ENCODE measurements around the gene RYR3.
A peak's percentile ranks its signal among the peaks of the same experiment; 100 is the strongest.

Gene RYR3

DNA sequence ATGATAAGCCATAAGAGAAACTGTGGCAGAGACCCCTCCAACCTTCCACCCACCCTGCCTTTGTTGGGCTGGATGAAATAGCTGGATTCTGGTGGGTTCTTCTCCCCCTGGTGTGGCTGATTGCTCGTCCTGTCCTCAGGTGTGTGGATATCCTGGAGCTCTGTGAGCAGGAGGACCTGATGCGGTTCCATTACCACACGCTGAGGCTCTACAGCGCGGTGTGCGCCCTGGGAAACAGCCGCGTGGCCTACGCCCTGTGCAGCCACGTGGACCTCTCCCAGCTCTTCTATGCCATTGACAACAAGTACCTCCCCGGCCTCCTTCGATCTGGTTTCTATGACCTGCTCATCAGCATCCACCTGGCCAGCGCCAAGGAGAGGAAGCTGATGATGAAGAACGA, 351.2 kb downstream of the RYR3 start:
- no peak for DNase-seq

- no peak for DNase-seq
Measured at GRCh38 chr15:33664947-33665346, 354.2 kb downstream of the RYR3 start.

GRCh38 chr15:33670567-33670966, 359.8 kb downstream of the RYR3 start:
- no peak for DNase-seq

DNA sequence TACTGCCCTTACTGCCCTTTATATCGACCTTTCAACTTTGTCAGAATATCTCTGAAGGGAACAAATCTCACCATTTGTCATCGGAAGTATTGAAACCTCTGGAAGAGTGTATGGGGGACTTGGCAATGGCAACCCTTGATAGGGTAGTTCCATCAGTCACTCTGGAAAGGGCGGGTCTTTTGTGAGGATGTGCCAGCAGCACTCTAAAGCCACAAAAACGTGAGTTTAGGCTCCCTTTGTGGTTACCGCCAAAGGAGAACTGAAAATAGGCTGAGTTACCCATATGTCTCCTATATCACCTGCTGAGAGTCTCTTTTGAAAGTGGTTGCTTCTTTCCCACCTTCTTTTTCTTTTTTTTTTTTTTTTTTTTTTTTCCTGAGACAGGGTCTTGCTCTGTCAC, 360.7 kb downstream of the RYR3 start:
- no peak for DNase-seq

DNA sequence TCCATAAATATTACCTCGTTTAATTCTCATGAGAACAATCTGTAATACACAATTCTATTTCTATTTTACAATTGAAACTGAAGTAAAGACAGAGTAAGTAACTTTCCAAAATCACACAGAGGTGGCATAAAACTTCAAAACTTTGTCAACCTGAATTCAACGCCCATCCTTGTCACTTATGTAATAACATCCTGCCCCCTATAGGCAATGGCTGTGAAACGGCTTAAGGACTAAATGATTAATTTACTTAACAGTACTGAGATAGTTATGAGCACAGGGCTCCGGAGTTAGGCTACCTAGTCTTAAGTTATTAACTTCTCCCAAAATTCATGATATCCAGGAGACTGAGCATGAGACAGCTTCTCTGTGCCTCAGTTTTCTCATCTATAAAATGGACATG, 364.5 kb downstream of the RYR3 start:
- no peak for DNase-seq

GRCh38 chr15:33677238-33677830, 366.6 kb downstream of the RYR3 start:
- no peak for DNase-seq

DNA sequence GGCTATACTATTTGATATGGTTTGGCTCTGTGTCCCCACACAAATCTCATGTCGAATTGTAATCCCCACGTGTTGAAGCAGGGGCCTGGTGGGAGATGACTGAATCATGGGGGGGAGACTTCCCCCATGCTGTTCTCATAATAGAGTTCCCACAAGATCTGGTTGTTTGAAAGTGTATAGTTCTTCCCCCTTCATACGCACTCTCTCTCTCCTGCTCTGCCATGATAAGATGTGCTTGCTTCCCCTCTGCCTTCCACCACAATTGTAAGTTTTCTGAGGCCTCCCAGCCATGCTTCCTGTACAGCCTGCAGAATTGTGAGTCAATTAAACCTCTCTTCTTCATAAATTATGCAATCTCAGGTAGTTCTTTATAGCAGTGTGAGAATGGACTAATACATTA, 367.4 kb downstream of the RYR3 start:
- DNase-seq = no peak

DNA sequence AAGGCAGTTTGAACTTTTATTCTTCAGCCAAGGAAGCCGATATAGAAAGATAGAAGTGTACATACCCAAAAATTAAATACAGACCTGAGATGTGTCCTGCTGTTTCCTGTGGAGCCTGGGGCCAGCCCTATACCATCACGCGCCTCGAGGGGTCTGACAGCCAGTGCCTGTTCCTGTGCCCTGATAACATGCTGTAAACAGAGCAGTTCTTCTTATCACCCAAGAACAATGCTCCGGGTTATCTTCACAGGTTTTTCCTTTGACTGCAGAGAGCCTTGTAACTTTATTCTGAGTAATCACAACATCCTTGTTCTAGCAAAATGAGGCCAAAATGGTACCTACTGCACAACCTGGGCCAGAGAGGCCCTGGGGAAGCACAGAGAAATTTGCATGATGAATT, 367.8 kb downstream of the RYR3 start:
- DNase-seq = no peak

DNA sequence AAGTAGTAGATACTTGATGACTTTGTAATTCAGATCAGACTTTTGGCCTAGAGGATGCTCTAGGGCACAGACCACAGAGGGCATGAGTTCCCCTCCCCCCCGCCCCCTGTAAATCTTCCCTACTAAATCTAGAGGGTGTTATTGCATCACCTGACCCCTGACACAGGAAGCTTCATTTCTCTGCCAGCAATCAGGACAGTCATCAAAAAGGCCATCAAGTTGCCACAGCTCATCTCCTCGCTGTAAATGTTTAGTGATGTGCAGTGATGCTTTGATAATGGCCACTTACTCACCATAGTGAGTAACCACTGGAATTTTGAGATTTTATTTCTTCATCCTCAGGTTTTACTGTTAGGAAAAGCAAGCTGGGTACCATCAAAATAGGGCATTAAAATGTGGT, 368.3 kb downstream of the RYR3 start:
- DNase-seq = no peak

GRCh38 chr15:33680336-33680735, 369.6 kb downstream of the RYR3 start:
- no peak for DNase-seq

GRCh38 chr15:33693166-33693800, 382.5 kb downstream of the RYR3 start:
- DNase-seq = no peak

- DNase-seq = no peak
Measured at GRCh38 chr15:33698126-33698525, 387.4 kb downstream of the RYR3 start.

DNA sequence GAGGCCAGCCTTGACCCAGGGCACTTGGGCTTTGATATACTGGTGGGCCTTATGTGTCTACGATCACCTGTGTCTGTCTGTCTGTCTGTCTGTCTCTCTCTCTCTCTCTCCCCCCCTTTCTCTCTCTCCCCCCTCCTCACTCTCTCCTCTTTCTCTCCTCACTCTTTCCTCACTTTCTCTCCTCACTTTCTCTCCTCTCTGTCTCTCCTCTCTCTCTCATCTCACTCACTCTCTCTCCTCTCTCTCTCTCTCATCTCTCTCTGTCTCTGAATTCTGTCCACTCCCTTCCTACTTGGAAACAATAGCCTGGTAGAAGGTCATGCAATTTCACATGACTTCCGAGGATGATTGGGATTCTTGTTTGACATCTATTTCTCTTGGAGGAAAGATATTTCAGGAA, 388.4 kb downstream of the RYR3 start:
- no peak for DNase-seq

GRCh38 chr15:33699691-33700447, 389.1 kb downstream of the RYR3 start:
- DNase-seq = no peak

- DNase-seq = peak; percentile 77
Measured at GRCh38 chr15:33700695-33701303, 390.0 kb downstream of the RYR3 start.

- no peak for DNase-seq
Measured at GRCh38 chr15:33701304-33701696, 390.5 kb downstream of the RYR3 start.

- DNase-seq = no peak
Measured at GRCh38 chr15:33706173-33706572, 395.4 kb downstream of the RYR3 start.

DNA sequence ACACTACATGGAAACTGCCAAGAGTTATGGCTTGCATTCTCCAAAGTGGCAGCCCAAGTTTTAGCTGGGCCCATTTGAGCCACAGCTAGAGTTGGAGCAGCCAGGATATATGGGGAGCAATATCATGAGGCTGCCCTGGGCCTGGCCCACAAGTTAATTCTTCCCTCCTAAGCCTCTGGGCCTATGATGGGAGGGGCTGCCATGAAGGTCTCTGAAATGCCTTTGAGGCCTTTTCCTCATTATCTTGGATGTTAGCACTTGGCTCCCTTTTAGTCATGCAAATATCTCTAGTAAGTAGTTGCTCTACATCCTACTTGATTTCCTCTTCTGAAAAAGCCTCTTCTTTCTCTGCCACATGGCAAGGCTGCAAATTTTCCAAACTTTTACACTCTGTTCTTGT, 400.0 kb downstream of the RYR3 start:
- DNase-seq = no peak

- no peak for DNase-seq
Measured at GRCh38 chr15:33716025-33716424, 405.3 kb downstream of the RYR3 start.

GRCh38 chr15:33720952-33721351, 410.2 kb downstream of the RYR3 start:
- DNase-seq = no peak

DNA sequence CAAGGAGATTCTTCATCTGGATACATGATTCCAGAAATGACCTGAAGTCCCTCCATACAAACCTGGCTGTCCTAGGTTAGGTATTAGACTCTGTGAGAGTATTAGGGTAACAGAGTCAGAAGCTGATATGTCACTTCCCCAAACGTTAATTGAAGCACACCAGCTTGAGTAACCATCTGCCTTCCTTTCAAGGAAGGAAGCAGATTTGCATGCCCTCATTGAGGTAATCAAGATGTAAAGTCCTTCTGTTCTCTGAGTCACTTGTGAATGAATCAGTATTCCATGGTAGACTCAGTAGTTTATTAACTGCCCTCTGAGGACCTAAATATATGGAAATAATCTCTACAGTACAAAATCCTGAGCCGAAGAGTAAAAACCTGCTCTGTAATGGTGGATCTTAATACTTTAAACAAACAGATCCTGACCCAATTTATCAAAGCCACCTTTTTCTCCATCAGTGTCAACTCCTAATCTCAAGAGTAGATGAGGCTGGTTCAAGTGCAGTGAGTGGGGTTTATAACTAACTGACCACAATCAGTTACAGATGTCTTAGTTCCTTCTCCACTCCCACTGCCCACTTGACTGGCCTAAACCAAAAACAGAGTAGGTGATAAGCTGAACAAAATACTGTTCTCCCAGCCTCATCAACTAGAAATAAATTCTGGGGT, 411.4 kb downstream of the RYR3 start:
- DNase-seq = no peak

- no peak for DNase-seq
Measured at GRCh38 chr15:33722673-33723015, 411.9 kb downstream of the RYR3 start.

DNA sequence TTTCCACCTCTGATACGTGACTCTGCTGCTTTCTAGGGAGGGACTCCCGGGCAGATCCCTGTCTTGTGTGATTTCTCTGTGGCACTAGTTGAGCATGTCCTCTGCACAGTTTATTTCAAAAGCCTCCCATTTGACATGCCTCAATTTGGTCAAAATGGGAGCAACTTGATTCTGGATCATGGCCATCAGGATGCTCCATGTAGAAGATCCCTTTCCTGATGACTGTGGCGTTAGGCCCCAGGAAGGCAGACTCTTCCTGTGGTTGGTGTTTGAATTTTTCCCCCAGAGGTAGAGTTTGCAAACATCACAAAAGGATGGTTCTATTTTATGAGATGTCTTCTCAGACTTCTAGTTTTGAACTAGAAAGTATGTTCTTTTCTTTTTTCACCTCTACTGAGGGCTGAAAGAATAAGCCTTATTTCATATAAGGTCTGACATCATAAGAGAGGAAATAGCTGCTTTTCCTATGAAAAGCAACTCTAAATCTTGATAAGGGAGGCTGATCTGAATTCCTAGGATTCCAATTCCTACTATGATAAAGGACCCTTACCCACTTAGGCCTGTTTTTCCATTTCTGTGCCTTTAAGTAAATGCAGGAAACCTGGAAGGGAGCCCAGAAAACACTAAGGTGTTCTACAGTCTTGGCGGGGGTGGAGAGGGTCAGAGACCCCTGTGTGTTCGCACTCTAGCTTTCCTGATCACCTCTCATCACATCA, 413.7 kb downstream of the RYR3 start:
- no peak for DNase-seq
